ENCODE data around the gene MAST2. TPM values are rescaled to one million over a fixed set of nuclear protein-coding genes. Genes with fewer than 3 reads are reported as not detected.

MAST2 gene
- total and polyA plus RNA-seq, 2 donors (not counting 3 experiments of a cell fraction or from before 2014, with no cell fraction given) = 25.0 to 41.2 TPM

- FAIRE-seq (no peak), DNase-seq (ENCODE audit: low read depth, low spot score) (no peak)
- no peak overlapping the region for H3K27ac ChIP-seq (ENCODE audit: insufficient read depth, low read depth, low read length)
- no peaks in the 10 kb centered on the region for H3K36me3 ChIP-seq (ENCODE audit: control insufficient read depth in 2 of 2, extremely low read depth in 1 of 2, insufficient read depth in 2 of 2, low read length in 2 of 2)
- H3K4me1 ChIP-seq (ENCODE audit: control insufficient read depth, extremely low read depth, insufficient read depth, low read length) = no peaks in the 10 kb centered on the region
- H4K20me1 ChIP-seq (replicated peaks; ENCODE audit: control insufficient read depth, extremely low read depth, insufficient read depth, low read length) = no peaks in the 10 kb centered on the region
- dilution Hi-C loops (cut with MboI; ENCODE audit: extremely low pct_ligation_motif_present, low sequenced_read_pairs) (no loop called here), intact Hi-C loops (cut with micrococcal nuclease) (no loop called here)
- H3K9me3 ChIP-seq (replicated peaks; ENCODE audit: control insufficient read depth, insufficient read depth, low read length) = no peaks in the 10 kb centered on the region
- no peak overlapping the region for H3K4me3 ChIP-seq (replicated peaks in 1 of 3; ENCODE audit: insufficient read depth in 1 of 3, low read depth in 1 of 3, low read length in 3 of 3)
- H3K9me1 ChIP-seq (replicated peaks; ENCODE audit: control insufficient read depth, extremely low read depth, insufficient read depth, low read length) = no peaks in the 10 kb centered on the region
- H3K4me2 ChIP-seq (ENCODE audit: insufficient read depth, low read length) = no peak overlapping the region
- TF ChIP-seq JUN (IDR thresholded peaks at IDR 0.05; ENCODE audit: borderline replicate concordance, insufficient read depth, insufficient read length, low read depth) = no peak
- TF ChIP-seq POLR2A (IDR thresholded peaks at IDR 0.05; ENCODE audit: low read depth, low read length) = no peak
- no peak for TF ChIP-seq POLR2AphosphoS5 (IDR thresholded peaks at IDR 0.05; ENCODE audit: insufficient read depth, low read depth, low read length)
- TF ChIP-seq, protein P1, sequence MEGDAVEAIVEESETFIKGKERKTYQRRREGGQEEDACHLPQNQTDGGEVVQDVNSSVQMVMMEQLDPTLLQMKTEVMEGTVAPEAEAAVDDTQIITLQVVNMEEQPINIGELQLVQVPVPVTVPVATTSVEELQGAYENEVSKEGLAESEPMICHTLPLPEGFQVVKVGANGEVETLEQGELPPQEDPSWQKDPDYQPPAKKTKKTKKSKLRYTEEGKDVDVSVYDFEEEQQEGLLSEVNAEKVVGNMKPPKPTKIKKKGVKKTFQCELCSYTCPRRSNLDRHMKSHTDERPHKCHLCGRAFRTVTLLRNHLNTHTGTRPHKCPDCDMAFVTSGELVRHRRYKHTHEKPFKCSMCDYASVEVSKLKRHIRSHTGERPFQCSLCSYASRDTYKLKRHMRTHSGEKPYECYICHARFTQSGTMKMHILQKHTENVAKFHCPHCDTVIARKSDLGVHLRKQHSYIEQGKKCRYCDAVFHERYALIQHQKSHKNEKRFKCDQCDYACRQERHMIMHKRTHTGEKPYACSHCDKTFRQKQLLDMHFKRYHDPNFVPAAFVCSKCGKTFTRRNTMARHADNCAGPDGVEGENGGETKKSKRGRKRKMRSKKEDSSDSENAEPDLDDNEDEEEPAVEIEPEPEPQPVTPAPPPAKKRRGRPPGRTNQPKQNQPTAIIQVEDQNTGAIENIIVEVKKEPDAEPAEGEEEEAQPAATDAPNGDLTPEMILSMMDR (IDR thresholded peaks at IDR 0.05; ENCODE audit: extremely low read depth in 1 of 2, insufficient read depth in 1 of 2, low read depth in 1 of 2, low read length in 2 of 2) = no peak
- TF ChIP-seq EZH2 (IDR thresholded peaks at IDR 0.05; ENCODE audit: borderline replicate concordance, low read depth, low read length, severe bottlenecking) = no peak
- TF ChIP-seq MYC (IDR thresholded peaks at IDR 0.05; ENCODE audit: low read depth, low read length) = no peak
- H3K79me2 ChIP-seq (ENCODE audit: control insufficient read depth, insufficient read depth, low read length) = no peaks in the 10 kb centered on the region
- ChIA-PET POLR2A (no interaction called here), CTCF (interaction anchor here (0.8 to 1.0 kb wide), 2 partner anchors 79 to 202 kb away, joined by 4 read pairs; no protein-coding TSS in a partner anchor)
- no TSS peak for BruUV-seq (replicated peaks)
- no peak overlapping the region for H3K9ac ChIP-seq (replicated peaks; ENCODE audit: extremely low read depth, insufficient read depth, low read length)
- no peak overlapping the region for H2AFZ ChIP-seq (ENCODE audit: low read depth, low read length)
- no peaks in the 10 kb centered on the region for H3K27me3 ChIP-seq (ENCODE audit: control insufficient read depth in 2 of 2, insufficient read depth in 2 of 2, low read length in 2 of 2)
Measured at GRCh38 chr1:45983967-45984366, 180.6 kb downstream of the MAST2 start.

DNA sequence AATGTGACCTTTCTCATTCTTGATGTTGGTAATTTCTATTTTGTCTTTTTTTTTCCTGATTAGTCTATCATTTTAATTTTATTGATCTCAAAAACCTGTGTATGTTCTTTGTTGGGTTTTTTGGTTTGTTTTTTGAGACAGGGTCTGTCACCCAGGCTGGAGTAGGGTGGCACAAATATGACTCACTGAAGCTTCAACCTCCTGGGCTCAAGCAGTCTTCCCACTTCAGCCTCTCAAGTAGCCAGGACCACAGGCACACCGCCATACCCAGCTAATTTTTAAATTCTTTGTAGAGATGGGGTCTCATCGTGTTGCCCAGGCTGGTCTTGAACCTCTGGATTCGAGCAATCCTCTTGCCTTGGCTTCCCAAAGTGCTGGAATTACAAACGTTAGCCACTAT, 183.8 kb downstream of the MAST2 start:
- Histone ChIP-seq H3K79me2 (ENCODE audit: control insufficient read depth, insufficient read depth, low read length) (no peaks in the 10 kb centered on the region), H2AFZ (ENCODE audit: low read depth, low read length) (no peak overlapping the region), H3K27ac (ENCODE audit: insufficient read depth, low read depth, low read length) (no peak overlapping the region), H3K9ac (replicated peaks; ENCODE audit: extremely low read depth, insufficient read depth, low read length) (no peak overlapping the region), H4K20me1 (replicated peaks; ENCODE audit: control insufficient read depth, extremely low read depth, insufficient read depth, low read length) (no peaks in the 10 kb centered on the region), H3K4me3 (replicated peaks in 1 of 3; ENCODE audit: insufficient read depth in 1 of 3, low read depth in 1 of 3, low read length in 3 of 3) (no peak overlapping the region), H3K27me3 (ENCODE audit: control insufficient read depth in 2 of 2, insufficient read depth in 2 of 2, low read length in 2 of 2) (no peaks in the 10 kb centered on the region), H3K4me2 (ENCODE audit: insufficient read depth, low read length) (no peak overlapping the region), H3K4me1 (ENCODE audit: control insufficient read depth, extremely low read depth, insufficient read depth, low read length) (no peaks in the 10 kb centered on the region), H3K9me1 (replicated peaks; ENCODE audit: control insufficient read depth, extremely low read depth, insufficient read depth, low read length) (no peaks in the 10 kb centered on the region), H3K9me3 (replicated peaks; ENCODE audit: control insufficient read depth, insufficient read depth, low read length) (no peaks in the 10 kb centered on the region), H3K36me3 (ENCODE audit: control insufficient read depth in 2 of 2, extremely low read depth in 1 of 2, insufficient read depth in 2 of 2, low read length in 2 of 2) (no peaks in the 10 kb centered on the region)
- DNase-seq (ENCODE audit: low read depth, low spot score) (no peak), FAIRE-seq (no peak)
- no TSS peak for BruUV-seq (replicated peaks)
- CTCF ChIA-PET = no interaction called here
- TF ChIP-seq, protein P2, sequence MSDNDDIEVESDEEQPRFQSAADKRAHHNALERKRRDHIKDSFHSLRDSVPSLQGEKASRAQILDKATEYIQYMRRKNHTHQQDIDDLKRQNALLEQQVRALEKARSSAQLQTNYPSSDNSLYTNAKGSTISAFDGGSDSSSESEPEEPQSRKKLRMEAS (IDR thresholded peaks at IDR 0.05; ENCODE audit: insufficient read depth, insufficient read length) = no peak
- no peak for TF ChIP-seq MYC (IDR thresholded peaks at IDR 0.05; ENCODE audit: low read depth, low read length)
- no peak for TF ChIP-seq POLR2AphosphoS5 (IDR thresholded peaks at IDR 0.05; ENCODE audit: insufficient read depth, low read depth, low read length)
- no peak for TF ChIP-seq GATA2 (IDR thresholded peaks at IDR 0.05; ENCODE audit: insufficient read depth, insufficient read length, low read depth, low read length)
- no peak for TF ChIP-seq FOS (IDR thresholded peaks at IDR 0.05; ENCODE audit: borderline replicate concordance, insufficient read depth, low read length)
- TF ChIP-seq, protein P1 (IDR thresholded peaks at IDR 0.05; ENCODE audit: extremely low read depth in 1 of 2, insufficient read depth in 1 of 2, low read depth in 1 of 2, low read length in 2 of 2) = no peak
- TF ChIP-seq EZH2 (IDR thresholded peaks at IDR 0.05; ENCODE audit: borderline replicate concordance, low read depth, low read length, severe bottlenecking) = no peak
- TF ChIP-seq POLR2A (IDR thresholded peaks at IDR 0.05; ENCODE audit: low read depth, low read length) = no peak
- TF ChIP-seq JUN (IDR thresholded peaks at IDR 0.05; ENCODE audit: borderline replicate concordance, insufficient read depth, insufficient read length, low read depth) = no peak
- intact Hi-C loops (cut with micrococcal nuclease) = no loop called here
- POLR2A ChIA-PET = no interaction called here
- dilution Hi-C loops (cut with MboI; ENCODE audit: extremely low pct_ligation_motif_present, low sequenced_read_pairs) = no loop called here

All from endothelial cell of umbilical vein (primary cell).